Keratinocyte (primary cell): ENCODE data around the gene ENO3. TPM values are rescaled to one million over a fixed set of nuclear protein-coding genes. Genes with fewer than 3 reads are reported as not detected.
A peak's percentile ranks its signal among the peaks of the same experiment; 100 is the strongest.

Experiments used
- DNase-seq: peaks from one replicate; pipeline ENCODE4 v3.0.0-alpha.2; 2011; ENCODE audit warnings: low read depth, missing footprints, low spot score
- FAIRE-seq: peaks from 2 replicates; lab custom pipeline; 2011; peaks lifted over from hg19 to GRCh38; lab: Jason Lieb, UNC
- H2AFZ ChIP-seq: 2 replicates; pipeline ENCODE4 v1.6.0; 2012; ENCODE audit warnings: low read length, control low read depth, inconsistent platforms; ENCODE audit not compliant: control insufficient read depth
- H3K27ac ChIP-seq: 2 replicates; pipeline ENCODE4 v1.5.1; 2011; ENCODE audit warnings: low read length; ENCODE audit not compliant: control insufficient read depth, insufficient read depth
- H3K27me3 ChIP-seq: 3 replicates; pipeline ENCODE4 v1.6.0; 2011; ENCODE audit warnings: low read length; ENCODE audit not compliant: control insufficient read depth, insufficient read depth; ENCODE audit errors: extremely low read depth
- H3K36me3 ChIP-seq, 2 experiments: 2 replicates in 1 of 2; 3 replicates in 1 of 2; pipeline ENCODE4 v1.5.1; 2011; ENCODE audit warnings: low read length in 2 of 2, mild to moderate bottlenecking in 1 of 2; ENCODE audit not compliant: control insufficient read depth in 2 of 2, insufficient read depth in 2 of 2; ENCODE audit errors: extremely low read depth in 1 of 2
- H3K4me1 ChIP-seq: 3 replicates; pipeline ENCODE4 v1.5.1; 2011; ENCODE audit warnings: low read length; ENCODE audit not compliant: control insufficient read depth, insufficient read depth; ENCODE audit errors: extremely low read depth
- H3K4me2 ChIP-seq: 3 replicates; pipeline ENCODE4 v1.6.0; 2011; ENCODE audit warnings: low read depth, low read length; ENCODE audit not compliant: control insufficient read depth, insufficient read depth; ENCODE audit errors: extremely low read depth
- H3K4me3 ChIP-seq, 3 experiments: fragments of 200-600 bp in 1 of 3; sonication (generic) in 1 of 3; 2 replicates in 2 of 3; 3 replicates in 1 of 3; pipeline ENCODE4 v1.5.1; 2011 to 2016; ENCODE audit warnings: low read length in 3 of 3, mild to moderate bottlenecking in 3 of 3, control low read depth in 2 of 3, inconsistent platforms in 1 of 3, low read depth in 1 of 3, mixed read lengths in 1 of 3, mixed run types in 1 of 3, moderate library complexity in 1 of 3; ENCODE audit not compliant: control insufficient read depth in 2 of 3, insufficient read depth in 2 of 3; ENCODE audit errors: extremely low read depth in 1 of 3
- H3K79me2 ChIP-seq: 2 replicates; pipeline ENCODE4 v1.6.0; 2012; ENCODE audit warnings: low read length; ENCODE audit not compliant: control insufficient read depth, insufficient read depth
- H3K9ac ChIP-seq: 3 replicates; pipeline ENCODE4 v1.6.0; 2011; ENCODE audit warnings: low read length; ENCODE audit not compliant: control insufficient read depth, insufficient read depth; ENCODE audit errors: extremely low read depth
- H3K9me1 ChIP-seq: 3 replicates; pipeline ENCODE4 v1.6.0; 2011; ENCODE audit warnings: low read length; ENCODE audit not compliant: control insufficient read depth, insufficient read depth; ENCODE audit errors: extremely low read depth
- H3K9me3 ChIP-seq: 2 replicates; pipeline ENCODE4 v1.5.1; 2012; ENCODE audit warnings: low read depth, low read length; ENCODE audit not compliant: control insufficient read depth
- H4K20me1 ChIP-seq: 3 replicates; pipeline ENCODE4 v1.6.0; 2011; ENCODE audit warnings: low read length; ENCODE audit not compliant: control insufficient read depth, insufficient read depth; ENCODE audit errors: extremely low read depth
- CTCF ChIP-seq, 3 experiments: IDR thresholded peaks in 1 of 3; conservative IDR thresholded peaks in 1 of 3; optimal IDR thresholded peaks in 1 of 3; 2 replicates in 2 of 3; 3 replicates in 1 of 3; pipeline versions ENCODE3 to v1.5.1; 2011; ENCODE audit warnings: low read length in 3 of 3, mild to moderate bottlenecking in 3 of 3, moderate library complexity in 2 of 3, control low read depth in 1 of 3, inconsistent platforms in 1 of 3; ENCODE audit not compliant: insufficient read depth in 2 of 3; ENCODE audit errors: extremely low read depth in 1 of 3
- EZH2 ChIP-seq: IDR thresholded peaks from one replicate; pipeline ENCODE4 v1.6.1; 2012; ENCODE audit warnings: inconsistent platforms, mild to moderate bottlenecking, low read length, moderate library complexity
- dilution Hi-C: fragments of 300-500 bp; cut with MboI; formaldehyde crosslinking; loops from one replicate; pipeline ENCODE4 v1.7.0; 2020; ENCODE audit warnings: low sequenced_read_pairs; ENCODE audit not compliant: extremely low pct_ligation_motif_present
- polyA plus RNA-seq, 5 experiments: library from polyadenylated mRNA; depleted of rRNA in 3 of 5; stranded (reverse) in 3 of 5; stranded (forward) in 1 of 5; unstranded in 1 of 5; fragments of >200 nt; gene quantifications; 1 replicate in 1 of 5; 2 replicates in 3 of 5; 3 replicates in 1 of 5; pipeline versions ENCODE4 v1.2.1 to v1.2.3, GENCODE V29; 2011 to 2012; ENCODE audit warnings: missing spikeins in 2 of 5, low read depth in 1 of 5, low replicate concordance in 1 of 5

The ENO3 gene
- polyA plus RNA-seq, 1 donor (not counting 4 experiments of a cell fraction or from before 2014, with no cell fraction given): 2.4 TPM

DNA sequence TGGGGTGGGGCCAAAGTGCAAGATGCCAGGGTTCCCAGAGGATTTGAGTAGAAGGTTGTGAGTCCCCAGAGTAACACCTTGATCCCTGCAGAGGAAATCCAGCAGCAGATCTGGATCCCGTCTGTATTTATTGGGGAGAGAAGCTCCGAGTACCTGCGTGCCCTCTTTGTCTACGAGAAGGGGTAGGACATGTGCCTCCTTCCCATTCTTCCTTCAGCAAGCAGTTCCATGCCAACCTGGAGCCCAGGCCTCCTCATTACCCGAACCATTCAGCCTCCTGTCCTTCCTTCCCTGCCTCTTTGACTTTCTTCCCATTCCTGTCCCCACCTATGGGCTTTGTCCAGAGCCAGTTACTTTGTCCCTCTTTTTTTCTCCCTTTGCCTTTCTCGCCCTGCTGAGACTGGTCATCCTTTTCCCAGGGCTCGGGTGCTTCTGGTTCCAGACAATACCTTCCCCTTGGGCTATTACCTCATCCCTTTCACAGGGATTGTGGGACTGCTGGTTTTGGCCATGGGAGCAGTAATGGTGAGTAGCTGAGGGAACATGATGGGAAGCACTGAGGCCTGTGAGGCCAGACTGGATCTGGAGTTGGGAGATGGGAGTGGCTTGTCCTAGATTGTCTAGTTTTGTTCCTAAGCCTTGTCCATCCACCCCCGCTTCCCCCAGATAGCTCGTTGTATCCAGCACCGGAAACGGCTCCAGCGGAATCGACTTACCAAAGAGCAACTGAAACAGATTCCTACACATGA lies 8.0 kb upstream of the ENO3 start:
- FAIRE-seq (no peak), DNase-seq (no peak)
- Histone ChIP-seq H3K4me1 (peaks cover 45% of the 10 kb centered on the region), H3K9me1 (no peaks in the 10 kb centered on the region), H3K9ac (no peak overlapping the region), H3K79me2 (peaks cover 74% of the 10 kb centered on the region), H4K20me1 (peaks cover 15% of the 10 kb centered on the region), H3K27ac (no peak overlapping the region), H3K4me2 (no peak overlapping the region), H3K27me3 (no peaks in the 10 kb centered on the region), H3K4me3 (no peak overlapping the region), H3K36me3 (peaks cover 33 to 38% of the 10 kb centered on the region in 2 experiments), H3K9me3 (no peaks in the 10 kb centered on the region), H2AFZ (no peak overlapping the region)
- TF ChIP-seq EZH2 (no peak), CTCF (optimal IDR thresholded peaks at IDR 0.05 in 1 of 3, IDR thresholded peaks at IDR 0.05 in 1 of 3, conservative IDR thresholded peaks at IDR 0.05 in 1 of 3; ENCODE audit: extremely low read depth in 1 of 3, insufficient read depth in 2 of 3, low read length in 3 of 3) (no peak)
- dilution Hi-C loops: loop anchor here (10.0 kb wide), 1 partner anchor 62 kb away; no protein-coding TSS in a partner anchor

DNA sequence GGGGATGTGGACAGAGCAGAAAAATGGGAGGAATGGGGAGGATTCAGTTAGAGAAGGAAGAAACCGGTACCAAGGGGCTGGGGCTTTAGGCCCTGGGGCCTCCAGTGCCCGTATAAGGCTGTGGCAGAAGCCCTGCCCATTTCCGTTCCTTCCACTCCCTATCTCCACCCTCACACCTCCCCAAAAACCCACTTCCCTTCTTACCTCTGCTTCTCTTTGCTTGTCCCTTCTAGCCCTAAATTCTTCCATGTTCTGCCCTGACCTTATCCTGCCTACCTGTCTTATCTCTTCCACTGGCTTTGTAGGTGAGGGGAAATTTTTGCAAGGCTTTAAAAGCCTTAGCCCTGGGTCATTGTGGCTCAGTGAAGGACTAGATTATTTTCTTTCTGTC lies 6.8 kb upstream of the ENO3 start:
- Histone ChIP-seq H3K9me3 (no peaks in the 10 kb centered on the region), H3K4me3 (peak overlapping the region in 2 of 3 experiments; percentile 25 to 97), H3K4me2 (peak overlapping the region; percentile 100), H3K27me3 (no peaks in the 10 kb centered on the region), H3K27ac (peak overlapping the region; percentile 91), H3K9ac (peak overlapping the region; percentile 94), H3K36me3 (peaks cover 27 to 34% of the 10 kb centered on the region in 2 experiments), H4K20me1 (peaks cover 15% of the 10 kb centered on the region), H2AFZ (no peak overlapping the region), H3K9me1 (no peaks in the 10 kb centered on the region), H3K4me1 (peaks cover 39% of the 10 kb centered on the region), H3K79me2 (peaks cover 65% of the 10 kb centered on the region)
- dilution Hi-C loops: loop anchor here (10.0 kb wide), 1 partner anchor 61 kb away; no protein-coding TSS in a partner anchor
- no peak for TF ChIP-seq CTCF (optimal IDR thresholded peaks at IDR 0.05 in 1 of 3, IDR thresholded peaks at IDR 0.05 in 1 of 3, conservative IDR thresholded peaks at IDR 0.05 in 1 of 3; ENCODE audit: extremely low read depth in 1 of 3, insufficient read depth in 2 of 3, low read length in 3 of 3)
- no peak for TF ChIP-seq EZH2
- DNase-seq (no peak), FAIRE-seq (peak; percentile 56)
